HG02763 (cell line): ENCODE measurements around the gene AKNA.
"Not testable (repeated sequence)": the region's sequence is repeated elsewhere in the genome, so short reads cannot be mapped to it uniquely, and the experiment has no call there.

Source experiments
- ATAC-seq: cut with Tn5 transposase; IDR thresholded peaks from one replicate; pipeline ENCODE4 v1.9.1; 2021; ENCODE audit warnings: mild to moderate bottlenecking, moderate library complexity; ENCODE audit not compliant: unreplicated experiment

The AKNA gene

DNA sequence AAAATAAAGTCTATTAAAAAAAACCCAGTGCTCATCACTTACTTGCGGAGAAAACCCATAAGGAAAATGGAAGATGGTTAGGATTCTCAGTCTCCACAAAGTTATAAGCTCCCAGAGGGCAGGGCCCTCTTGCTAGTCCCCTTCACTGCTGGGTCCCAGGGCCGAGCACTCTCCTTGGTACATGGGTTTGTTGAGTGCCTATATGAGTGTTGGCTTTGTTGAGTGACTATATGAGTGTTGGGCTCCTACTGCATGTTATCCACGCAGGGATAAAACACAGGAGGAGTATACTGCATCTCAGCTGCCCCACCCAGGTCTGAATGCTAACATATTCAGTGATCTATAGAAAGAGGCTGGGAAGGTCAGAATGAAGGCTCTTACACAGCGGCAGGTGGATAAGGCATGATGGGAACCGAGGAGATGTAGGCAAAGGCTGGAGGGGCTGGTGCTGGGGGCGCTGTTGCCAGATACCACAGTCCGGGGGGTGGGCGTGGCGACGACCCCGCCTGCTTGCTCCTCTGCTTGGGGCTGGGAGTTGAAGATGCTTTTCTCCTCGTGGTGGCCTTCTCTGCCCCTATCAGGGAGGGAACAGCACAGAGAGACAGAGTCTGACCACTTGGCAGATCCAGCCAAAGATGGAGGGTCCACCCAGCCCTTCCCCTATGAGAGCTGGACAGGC is 46.5 kb downstream of the AKNA start:
- no peak for ATAC-seq

DNA sequence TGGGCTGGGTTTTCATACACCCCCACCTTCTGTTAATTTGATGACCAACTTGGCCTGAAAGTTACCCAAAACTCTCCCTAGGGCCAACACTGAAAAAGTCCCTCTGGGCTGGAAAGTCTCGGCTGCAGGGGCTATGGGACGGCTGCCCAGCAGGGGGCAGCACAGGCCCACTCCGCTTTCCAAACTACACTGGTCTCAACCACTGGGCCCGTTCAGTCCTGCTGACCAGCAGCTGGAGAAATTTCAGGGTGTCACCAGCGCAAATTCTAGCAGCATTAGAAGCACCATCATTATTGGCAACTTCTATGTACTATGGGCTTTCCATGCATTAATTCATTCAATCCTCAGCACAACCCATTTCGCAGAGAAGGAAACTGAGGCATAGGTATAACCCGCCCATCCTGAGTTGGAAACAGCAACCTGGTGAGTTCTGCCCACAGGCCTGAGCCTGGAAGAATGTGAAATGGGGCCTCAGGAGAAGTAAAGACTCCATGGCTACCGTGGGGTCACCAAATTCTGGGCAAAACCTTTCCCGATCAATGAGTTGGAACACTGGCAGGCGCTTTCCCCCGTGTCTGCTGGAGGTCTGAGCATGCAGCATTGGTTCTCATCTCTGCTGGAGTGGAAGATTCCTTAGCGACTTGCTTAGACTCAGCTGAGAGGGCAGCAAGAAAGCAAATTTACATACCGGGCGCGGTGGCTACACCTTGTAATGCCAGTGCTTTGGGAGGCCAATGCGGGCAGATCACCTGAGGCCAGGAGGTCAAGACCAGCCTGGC is 48.5 kb downstream of the AKNA start:
- no peak for ATAC-seq

DNA sequence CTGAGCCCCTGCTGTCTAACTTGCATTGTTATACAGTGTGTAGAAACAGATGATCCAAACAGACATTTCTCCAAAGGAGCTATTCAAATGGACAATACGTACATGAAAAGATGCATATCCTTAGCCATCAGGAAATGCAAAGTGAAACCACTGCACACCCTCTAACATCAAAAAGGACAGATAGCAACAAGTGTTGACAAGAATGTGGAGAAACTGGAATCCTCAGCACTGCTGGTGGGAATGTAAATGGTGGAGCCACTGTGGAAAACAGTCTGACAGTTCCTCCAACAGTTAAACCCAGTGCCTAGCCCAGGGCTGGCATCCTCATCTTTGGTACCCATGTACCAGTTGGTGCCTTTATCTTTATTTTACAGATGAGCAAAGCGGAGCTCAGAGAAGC is 49.6 kb downstream of the AKNA start:
- no peak for ATAC-seq

GRCh38 chr9:114336699-114337395 is 50.9 kb downstream of the AKNA start:
- no peak for ATAC-seq

- no peak for ATAC-seq
Observed at GRCh38 chr9:114336157-114336556, 51.6 kb downstream of the AKNA start.

GRCh38 chr9:114335745-114336144 is 52.0 kb downstream of the AKNA start:
- ATAC-seq = no peak

GRCh38 chr9:114334490-114334889 is 53.3 kb downstream of the AKNA start:
- ATAC-seq = no peak

GRCh38 chr9:114333718-114334117 is 54.1 kb downstream of the AKNA start:
- not testable (repeated sequence) for ATAC-seq

DNA sequence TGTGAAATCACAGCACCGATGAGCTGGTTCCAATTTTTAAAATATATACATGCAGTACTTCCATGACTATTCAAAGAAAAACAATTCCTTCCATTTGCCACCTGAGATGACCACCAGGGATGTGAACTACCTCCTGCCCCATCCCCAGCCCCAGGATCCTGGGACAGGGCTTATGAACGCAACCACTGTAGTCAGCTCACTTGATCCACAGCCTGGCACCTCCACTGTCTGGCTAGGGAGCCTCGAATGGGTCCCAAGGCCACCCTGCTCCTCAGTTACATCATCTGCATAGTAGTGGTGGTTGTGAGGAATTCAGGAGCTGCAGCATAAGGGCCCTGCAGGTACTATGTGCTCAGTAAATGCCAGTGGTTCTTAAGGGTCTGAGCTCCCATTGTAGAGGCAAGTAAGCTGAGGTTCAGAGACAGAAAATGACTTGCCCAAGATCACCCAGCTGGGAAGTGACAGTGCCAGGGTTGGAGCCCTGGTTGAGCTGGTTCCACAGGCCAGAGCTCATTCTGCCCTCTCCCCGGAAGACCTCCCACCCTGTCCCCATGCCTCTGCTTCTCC is 55.2 kb downstream of the AKNA start:
- ATAC-seq = not testable (repeated sequence)

GRCh38 chr9:114331229-114332195 is 56.3 kb downstream of the AKNA start:
- ATAC-seq = not testable (repeated sequence)

GRCh38 chr9:114330636-114331035 is 57.1 kb downstream of the AKNA start:
- ATAC-seq = no peak

DNA sequence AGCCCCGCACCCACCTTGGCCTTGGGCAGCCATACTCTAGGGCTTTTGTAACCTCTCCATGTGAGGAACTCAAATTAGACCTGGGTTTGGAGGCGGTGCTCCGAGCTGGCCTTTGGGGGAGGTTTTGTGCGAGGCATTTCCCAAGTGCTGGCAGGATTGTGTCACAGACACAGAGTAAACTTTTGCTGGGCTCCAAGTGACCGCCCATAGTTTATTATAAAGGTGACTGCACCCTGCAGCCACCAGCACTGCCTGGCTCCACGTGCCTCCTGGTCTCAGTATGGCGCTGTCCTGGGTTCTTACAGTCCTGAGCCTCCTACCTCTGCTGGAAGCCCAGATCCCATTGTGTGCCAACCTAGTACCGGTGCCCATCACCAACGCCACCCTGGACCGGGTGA is 58.2 kb downstream of the AKNA start, which contains the start of gene ORM2:
Gene ORM2 (plus strand): TSS at position 245 of the 398 bp plus-strand sequence. CDS start 36 bp downstream, at position 281.
- not testable (repeated sequence) for ATAC-seq

- not testable (repeated sequence) for ATAC-seq
Observed at GRCh38 chr9:114328937-114329624, 58.7 kb downstream of the AKNA start.

DNA sequence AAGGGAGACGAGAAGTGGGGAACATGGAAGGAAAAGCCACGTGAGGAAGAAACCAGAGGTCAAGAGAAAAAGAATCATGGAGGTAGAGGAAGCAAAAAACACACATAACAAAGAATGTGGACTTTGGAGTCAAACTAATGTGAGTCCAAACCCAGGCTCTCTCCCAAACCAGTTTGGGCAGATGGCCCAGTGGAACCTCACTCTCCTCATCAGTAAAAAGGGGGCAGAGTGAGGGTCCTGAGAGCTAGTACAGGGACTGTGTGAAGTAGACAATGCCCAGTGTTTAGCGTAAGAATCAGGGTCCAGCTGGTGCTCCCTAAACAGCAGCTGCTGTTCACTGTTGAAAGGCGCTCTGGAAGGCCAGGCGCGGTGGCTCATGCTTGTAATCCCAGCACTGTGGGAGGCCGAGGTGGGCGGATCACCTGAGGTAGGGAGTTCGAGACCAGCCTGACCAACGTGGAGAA is 59.4 kb downstream of the AKNA start:
- not testable (repeated sequence) for ATAC-seq

DNA sequence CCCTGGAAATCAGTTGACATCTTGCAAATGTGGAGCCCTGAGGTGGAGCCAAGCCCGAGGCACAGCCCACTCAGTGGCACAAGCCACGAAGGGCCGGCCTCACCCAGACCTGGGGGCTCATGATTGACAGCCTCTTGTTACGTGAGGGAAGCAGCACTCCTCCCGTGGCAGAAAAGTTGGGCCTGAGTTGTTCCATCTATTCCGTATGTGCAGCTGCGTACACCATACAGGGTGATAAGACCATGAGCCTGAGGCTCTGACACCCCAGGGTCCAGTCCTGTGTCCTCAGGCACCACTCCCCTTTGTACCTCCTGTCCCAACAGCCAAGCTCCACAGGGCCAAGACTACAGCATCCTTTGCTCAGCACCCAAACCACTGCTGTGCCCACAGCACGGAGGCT is 60.0 kb downstream of the AKNA start:
- ATAC-seq = no peak

- ATAC-seq = not testable (repeated sequence)
Observed at GRCh38 chr9:114325684-114326254, 62.0 kb downstream of the AKNA start.

GRCh38 chr9:114324965-114325364 is 62.8 kb downstream of the AKNA start:
- ATAC-seq = not testable (repeated sequence)

DNA sequence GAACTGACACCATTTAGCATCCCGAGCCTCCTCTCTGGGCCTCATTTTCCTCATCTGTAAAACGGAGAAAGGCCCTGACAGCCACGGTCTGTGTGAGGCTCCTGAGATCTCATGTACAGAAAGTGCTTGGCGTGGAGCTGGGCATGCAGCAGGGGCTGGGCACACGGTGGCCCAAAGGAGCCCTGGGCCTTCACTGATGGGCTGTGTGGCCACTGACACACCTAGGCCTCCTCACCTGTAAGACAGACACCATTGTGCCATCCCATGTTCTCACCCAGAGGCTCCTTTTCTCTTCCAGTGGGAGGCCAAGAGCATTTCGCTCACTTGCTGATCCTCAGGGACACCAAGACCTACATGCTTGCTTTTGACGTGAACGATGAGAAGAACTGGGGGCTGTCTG is 63.3 kb downstream of the AKNA start:
- ATAC-seq = no peak

DNA sequence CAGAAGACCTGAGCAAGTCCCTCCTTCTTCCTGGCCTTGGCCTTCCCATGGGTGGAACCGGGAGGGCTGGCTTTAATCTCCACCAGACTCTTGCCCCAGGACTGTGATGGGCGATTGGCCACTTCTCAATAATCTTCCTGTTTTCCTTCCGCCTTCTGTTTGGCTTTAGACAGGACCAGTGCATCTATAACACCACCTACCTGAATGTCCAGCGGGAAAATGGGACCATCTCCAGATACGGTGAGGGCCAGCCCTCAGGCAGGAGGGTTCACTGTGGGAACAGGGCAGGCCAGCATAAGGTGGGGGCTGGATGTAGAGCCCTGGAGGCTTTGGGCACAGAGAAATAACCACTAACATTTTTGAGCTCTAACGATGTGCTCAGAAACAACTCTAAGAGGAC is 63.9 kb downstream of the AKNA start:
- ATAC-seq = not testable (repeated sequence)
